HS-5 (cell line): ENCODE measurements around the gene FHIT.
"Not testable (repeated sequence)": the region's sequence is repeated elsewhere in the genome, so short reads cannot be mapped to it uniquely, and the experiment has no call there.

Experiments used
- DNase-seq: peaks from one replicate; pipeline ENCODE4 v3.0.0-alpha.2; 2012; ENCODE audit warnings: low read depth

Gene FHIT

GRCh38 chr3:61057464-61057863 lies 193.8 kb downstream of the FHIT start:
- DNase-seq = no peak

GRCh38 chr3:61055447-61055846 lies 195.8 kb downstream of the FHIT start:
- DNase-seq = no peak

- DNase-seq = no peak
These were observed 197.3 kb downstream of the FHIT start for GRCh38 chr3:61053781-61054496.

- no peak for DNase-seq
These were observed 198.4 kb downstream of the FHIT start for GRCh38 chr3:61052851-61053250.

- no peak for DNase-seq
These were observed 199.6 kb downstream of the FHIT start for GRCh38 chr3:61051666-61052065.

- not testable (repeated sequence) for DNase-seq
These were observed 206.1 kb downstream of the FHIT start for GRCh38 chr3:61045169-61045568.

- no peak for DNase-seq
These were observed 208.1 kb downstream of the FHIT start for GRCh38 chr3:61043156-61043555.

- no peak for DNase-seq
These were observed 210.6 kb downstream of the FHIT start for GRCh38 chr3:61040618-61041017.

GRCh38 chr3:61035573-61035972 lies 215.7 kb downstream of the FHIT start:
- no peak for DNase-seq

- DNase-seq = no peak
These were observed 218.3 kb downstream of the FHIT start for GRCh38 chr3:61032991-61033390.

- no peak for DNase-seq
These were observed 219.7 kb downstream of the FHIT start for GRCh38 chr3:61031503-61031902.

GRCh38 chr3:61030469-61031035 lies 220.7 kb downstream of the FHIT start:
- DNase-seq = peak; percentile 10

GRCh38 chr3:61029194-61029593 lies 222.1 kb downstream of the FHIT start:
- no peak for DNase-seq

- DNase-seq = no peak
These were observed 232.4 kb downstream of the FHIT start for GRCh38 chr3:61018807-61019206.

GRCh38 chr3:61017028-61017427 lies 234.2 kb downstream of the FHIT start:
- not testable (repeated sequence) for DNase-seq

- DNase-seq = no peak
These were observed 235.4 kb downstream of the FHIT start for GRCh38 chr3:61015859-61016258.

GRCh38 chr3:61015408-61015807 lies 235.8 kb downstream of the FHIT start:
- no peak for DNase-seq

GRCh38 chr3:61008998-61009380 lies 242.3 kb downstream of the FHIT start:
- no peak for DNase-seq

- no peak for DNase-seq
These were observed 242.9 kb downstream of the FHIT start for GRCh38 chr3:61008153-61008997.

GRCh38 chr3:61005591-61005990 lies 245.7 kb downstream of the FHIT start:
- DNase-seq = no peak

- DNase-seq = no peak
These were observed 252.4 kb downstream of the FHIT start for GRCh38 chr3:60998858-60999257.

- no peak for DNase-seq
These were observed 258.9 kb downstream of the FHIT start for GRCh38 chr3:60992395-60992794.

GRCh38 chr3:60990442-60990730 lies 260.9 kb downstream of the FHIT start:
- no peak for DNase-seq
